Esophagus squamous epithelium (tissue), 5 donors: ENCODE measurements around the gene BEND6. TPM values are rescaled to one million over a fixed set of nuclear protein-coding genes. Genes with fewer than 3 reads are reported as not detected.
"Not testable (repeated sequence)": the region's sequence is repeated elsewhere in the genome, so short reads cannot be mapped to it uniquely, and the experiment has no call there.

Source experiments
- DNase-seq: peaks from one replicate; lab custom pipeline; 2025; lab: John Stamatoyannopoulos, UW
- H3K27ac ChIP-seq, 4 donors: fragments of 200-600 bp; sonication (generic); one replicate each; pipeline ENCODE4 v1.5.1; 2016 to 2019; ENCODE audit warnings: mild to moderate bottlenecking in 1 of 4
- H3K27me3 ChIP-seq, 4 donors: fragments of 200-600 bp; sonication (generic); 1 replicate in 3 of 4; 2 replicates in 1 of 4; pipeline versions ENCODE4 v1.5.1 to v1.6.0; 2017 to 2021; ENCODE audit warnings: antibody characterized with exemption in 1 of 4
- H3K36me3 ChIP-seq, 3 donors: fragments of 200-600 bp; sonication (generic); one replicate each; pipeline ENCODE4 v1.5.1; 2016 to 2019
- H3K4me1 ChIP-seq, 3 donors: fragments of 200-600 bp; sonication (generic); one replicate each; pipeline ENCODE4 v1.5.1; 2017 to 2019
- H3K4me3 ChIP-seq, 4 donors: fragments of 200-600 bp; sonication (generic); 1 replicate in 3 of 4; 2 replicates in 1 of 4; pipeline ENCODE4 v1.5.1; 2016 to 2019; ENCODE audit warnings: mild to moderate bottlenecking in 2 of 4, moderate library complexity in 1 of 4
- H3K9me3 ChIP-seq, 3 donors: fragments of 200-600 bp; sonication (generic); one replicate each; pipeline ENCODE4 v1.5.1; 2016 to 2019
- POLR2A ChIP-seq, 4 donors: fragments of 450-650 bp; IDR thresholded peaks; one replicate each; pipeline ENCODE4 v1.6.1; 2017; ENCODE audit warnings: antibody characterized with exemption in 4 of 4, mild to moderate bottlenecking in 4 of 4, moderate library complexity in 3 of 4
- WGBS, 2 donors: methylation state at CpG; one replicate each; pipeline ENCODE4 v1.1.5; 2018; 5-methylcytosine and 5-hydroxymethylcytosine counted together
- intact Hi-C: fragments of 100-400 bp; cut with DNase I; formaldehyde crosslinking; loops from one replicate; pipeline ENCODE4 v1.15.0; 2022
- total RNA-seq, 4 donors: library from RNA; depleted of rRNA; stranded (reverse); fragments of >200 nt; gene quantifications; one replicate each; pipeline ENCODE4 v1.1.0, GENCODE V29; 2016
- TF ChIP-seq, protein P1 (sequence below), 6 experiments: fragments of 450-650 bp in 4 of 6; fragments of 200-600 bp in 2 of 6; sonication (generic) in 2 of 6; IDR thresholded peaks; one replicate each; pipeline ENCODE4 v1.5.1; 2016 to 2019; ENCODE audit warnings: antibody characterized with exemption in 6 of 6, mild to moderate bottlenecking in 4 of 6, moderate library complexity in 4 of 6
- donor health status: DM: yes; HTN: yes; CAD: no.

BEND6 gene
- total RNA-seq, 4 donors from 2014 or later = 0.57 to 2.4 (median 1.1) TPM; not detected in 1

- intact Hi-C loops, H3K9me3 ChIP-seq: not testable (repeated sequence)
- TF ChIP-seq POLR2A (IDR thresholded peaks at IDR 0.05) = peak in 2 of 4 donors; percentile 70 to 72
- peak; percentile 28 for DNase-seq
- H3K4me1 ChIP-seq = peaks cover 0 to 17% (median 0%) of the 10 kb centered on the region in 3 donors
- H3K36me3 ChIP-seq = peaks cover 0 to 11% (median 9%) of the 10 kb centered on the region in 3 donors
- H3K27me3 ChIP-seq = peaks cover 0 to 13% (median 0%) of the 10 kb centered on the region in 4 donors
- peak within 1 kb of the TSS; percentile 45 to 73 (median 52) for H3K4me3 ChIP-seq
- 0 to 1% methylated on average over 22 to 24 of the region's 78 CpGs for WGBS, 2 donors
- H3K27ac ChIP-seq = peak within 1 kb of the TSS; percentile 49 to 83 (median 67)
These were observed 91.7 kb downstream of the BEND6 start, which contains the start of gene KIAA1586 for GRCh38 chr6:57046332-57047256. TSS of gene KIAA1586 (plus strand) at chr6:57046693. CDS start at chr6:57046756, 63 bp downstream.

DNA sequence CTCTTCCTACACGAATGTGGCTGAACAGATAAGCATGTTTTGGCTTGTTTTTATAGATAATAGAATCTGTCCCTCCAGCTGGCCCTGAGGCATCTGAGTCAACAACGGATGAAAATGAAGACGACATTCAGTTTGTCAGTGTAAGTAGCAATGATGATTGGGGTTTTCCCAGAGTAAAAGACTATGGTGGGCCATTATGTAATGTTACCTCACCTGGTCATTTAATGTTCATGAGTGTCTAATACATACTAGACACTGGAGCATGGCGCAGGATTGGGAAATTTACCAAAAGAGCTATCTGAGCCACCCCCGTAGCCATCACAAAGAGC lies 92.3 kb downstream of the BEND6 start:
- intact Hi-C loops, H3K4me3 ChIP-seq, H3K9me3 ChIP-seq, DNase-seq, H3K27me3 ChIP-seq, H3K27ac ChIP-seq: not testable (repeated sequence)
- Histone ChIP-seq H3K4me1 (peaks cover 0 to 17% (median 0%) of the 10 kb centered on the region in 3 donors), H3K36me3 (peaks cover 0 to 17% (median 9%) of the 10 kb centered on the region in 3 donors)
- no CpG with 5 or more reads among the region's 5 CpGs for WGBS, 2 donors

- DNase-seq, H3K27me3 ChIP-seq, H3K27ac ChIP-seq, intact Hi-C loops, H3K4me3 ChIP-seq, H3K9me3 ChIP-seq: not testable (repeated sequence)
- Histone ChIP-seq H3K4me1 (peaks cover 0 to 17% (median 0%) of the 10 kb centered on the region in 3 donors), H3K36me3 (peaks cover 0 to 23% (median 9%) of the 10 kb centered on the region in 3 donors)
- WGBS, 2 donors = 88 to 94% methylated on average over 4 to 6 of the region's 6 CpGs
These were observed 93.0 kb downstream of the BEND6 start for GRCh38 chr6:57047859-57048258.

DNA sequence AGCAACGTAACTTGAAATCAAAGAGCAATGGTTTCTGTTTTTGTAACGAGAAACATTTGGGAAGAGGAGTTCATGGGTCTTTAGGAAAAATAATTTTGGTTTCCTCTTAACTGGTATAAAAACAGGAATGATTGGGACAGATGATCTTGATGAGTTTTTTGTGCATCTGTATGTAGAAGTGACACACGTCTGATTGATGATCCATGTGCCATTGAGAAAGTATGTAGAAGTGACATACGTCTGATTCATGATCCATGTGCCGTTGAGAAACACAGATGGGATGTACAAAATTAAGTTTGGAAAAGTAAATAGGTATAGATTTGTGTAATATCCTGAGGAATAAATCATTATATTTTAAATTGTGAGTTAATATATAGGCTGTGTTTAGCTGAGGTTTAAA lies 93.7 kb downstream of the BEND6 start:
- WGBS, 2 donors = 66 to 67% methylated on average over 5 of the region's 5 CpGs
- Histone ChIP-seq H3K27ac (no peak overlapping the region), H3K36me3 (peaks cover 0 to 31% (median 9%) of the 10 kb centered on the region in 3 donors), H3K9me3 (no peaks in the 10 kb centered on the region), H3K4me3 (no peak overlapping the region), H3K4me1 (peaks cover 0 to 17% (median 0%) of the 10 kb centered on the region in 3 donors), H3K27me3 (no peaks in the 10 kb centered on the region)
- TF ChIP-seq POLR2A (IDR thresholded peaks at IDR 0.05) = no peak
- TF ChIP-seq, protein P1, sequence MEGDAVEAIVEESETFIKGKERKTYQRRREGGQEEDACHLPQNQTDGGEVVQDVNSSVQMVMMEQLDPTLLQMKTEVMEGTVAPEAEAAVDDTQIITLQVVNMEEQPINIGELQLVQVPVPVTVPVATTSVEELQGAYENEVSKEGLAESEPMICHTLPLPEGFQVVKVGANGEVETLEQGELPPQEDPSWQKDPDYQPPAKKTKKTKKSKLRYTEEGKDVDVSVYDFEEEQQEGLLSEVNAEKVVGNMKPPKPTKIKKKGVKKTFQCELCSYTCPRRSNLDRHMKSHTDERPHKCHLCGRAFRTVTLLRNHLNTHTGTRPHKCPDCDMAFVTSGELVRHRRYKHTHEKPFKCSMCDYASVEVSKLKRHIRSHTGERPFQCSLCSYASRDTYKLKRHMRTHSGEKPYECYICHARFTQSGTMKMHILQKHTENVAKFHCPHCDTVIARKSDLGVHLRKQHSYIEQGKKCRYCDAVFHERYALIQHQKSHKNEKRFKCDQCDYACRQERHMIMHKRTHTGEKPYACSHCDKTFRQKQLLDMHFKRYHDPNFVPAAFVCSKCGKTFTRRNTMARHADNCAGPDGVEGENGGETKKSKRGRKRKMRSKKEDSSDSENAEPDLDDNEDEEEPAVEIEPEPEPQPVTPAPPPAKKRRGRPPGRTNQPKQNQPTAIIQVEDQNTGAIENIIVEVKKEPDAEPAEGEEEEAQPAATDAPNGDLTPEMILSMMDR (IDR thresholded peaks at IDR 0.05) = no peak
- DNase-seq = no peak
- intact Hi-C loops = no loop called here

DNA sequence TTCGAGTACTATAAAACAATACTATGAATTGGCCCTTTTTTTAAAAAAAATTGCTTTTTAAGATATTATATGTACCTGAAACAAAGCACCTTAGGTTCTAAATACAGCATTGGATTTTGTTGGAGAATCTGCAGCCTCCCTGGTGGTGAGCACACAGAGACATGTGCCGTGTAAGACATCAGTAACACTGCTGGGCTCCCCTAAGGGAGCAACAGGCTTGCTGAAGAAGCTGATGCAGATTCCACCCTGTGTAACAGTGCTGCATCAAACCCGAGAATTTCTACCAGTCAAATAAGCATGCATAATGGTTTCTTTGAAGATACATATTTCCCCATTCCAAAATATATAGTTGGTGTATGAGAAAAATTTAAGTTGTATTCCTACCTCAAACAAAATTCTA lies 108.9 kb downstream of the BEND6 start:
- H3K4me3 ChIP-seq = no peak overlapping the region
- H3K27me3 ChIP-seq = no peaks in the 10 kb centered on the region
- H3K4me1 ChIP-seq = no peaks in the 10 kb centered on the region
- H3K27ac ChIP-seq = no peak overlapping the region
- DNase-seq = no peak
- WGBS, 2 donors = 87 to 91% methylated on average over 3 of the region's 3 CpGs
- TF ChIP-seq, protein P1 (IDR thresholded peaks at IDR 0.05) = no peak
- no peak for TF ChIP-seq POLR2A (IDR thresholded peaks at IDR 0.05)
- peaks cover 0 to 61% (median 0%) of the 10 kb centered on the region in 3 donors for H3K36me3 ChIP-seq
- H3K9me3 ChIP-seq = no peaks in the 10 kb centered on the region
- intact Hi-C loops = no loop called here

GRCh38 chr6:57064809-57065208 lies 109.9 kb downstream of the BEND6 start:
- 63 to 78% methylated on average over 1 of the region's 1 CpG for WGBS, 2 donors
- no peak for DNase-seq
- H3K27ac ChIP-seq = no peak overlapping the region
- H3K9me3 ChIP-seq = no peaks in the 10 kb centered on the region
- no peak overlapping the region for H3K4me3 ChIP-seq
- H3K36me3 ChIP-seq = peaks cover 0 to 53% (median 0%) of the 10 kb centered on the region in 3 donors
- no peaks in the 10 kb centered on the region for H3K27me3 ChIP-seq
- TF ChIP-seq, protein P1 (IDR thresholded peaks at IDR 0.05) = no peak
- TF ChIP-seq POLR2A (IDR thresholded peaks at IDR 0.05) = no peak
- intact Hi-C loops = no loop called here
- no peaks in the 10 kb centered on the region for H3K4me1 ChIP-seq
